Esophagus squamous epithelium (tissue), 4 donors: ENCODE results near the gene CEP350.

Experiments used
- POLR2A ChIP-seq, 4 donors: fragments of 450-650 bp; IDR thresholded peaks; one replicate each; pipeline ENCODE4 v1.6.1; 2017; ENCODE audit warnings: antibody characterized with exemption in 4 of 4, mild to moderate bottlenecking in 4 of 4, moderate library complexity in 3 of 4
- TF ChIP-seq, protein P1 (sequence below), 6 experiments: fragments of 450-650 bp in 4 of 6; fragments of 200-600 bp in 2 of 6; sonication (generic) in 2 of 6; IDR thresholded peaks; one replicate each; pipeline ENCODE4 v1.5.1; 2016 to 2019; ENCODE audit warnings: antibody characterized with exemption in 6 of 6, mild to moderate bottlenecking in 4 of 6, moderate library complexity in 4 of 6

- TF ChIP-seq, protein P1, sequence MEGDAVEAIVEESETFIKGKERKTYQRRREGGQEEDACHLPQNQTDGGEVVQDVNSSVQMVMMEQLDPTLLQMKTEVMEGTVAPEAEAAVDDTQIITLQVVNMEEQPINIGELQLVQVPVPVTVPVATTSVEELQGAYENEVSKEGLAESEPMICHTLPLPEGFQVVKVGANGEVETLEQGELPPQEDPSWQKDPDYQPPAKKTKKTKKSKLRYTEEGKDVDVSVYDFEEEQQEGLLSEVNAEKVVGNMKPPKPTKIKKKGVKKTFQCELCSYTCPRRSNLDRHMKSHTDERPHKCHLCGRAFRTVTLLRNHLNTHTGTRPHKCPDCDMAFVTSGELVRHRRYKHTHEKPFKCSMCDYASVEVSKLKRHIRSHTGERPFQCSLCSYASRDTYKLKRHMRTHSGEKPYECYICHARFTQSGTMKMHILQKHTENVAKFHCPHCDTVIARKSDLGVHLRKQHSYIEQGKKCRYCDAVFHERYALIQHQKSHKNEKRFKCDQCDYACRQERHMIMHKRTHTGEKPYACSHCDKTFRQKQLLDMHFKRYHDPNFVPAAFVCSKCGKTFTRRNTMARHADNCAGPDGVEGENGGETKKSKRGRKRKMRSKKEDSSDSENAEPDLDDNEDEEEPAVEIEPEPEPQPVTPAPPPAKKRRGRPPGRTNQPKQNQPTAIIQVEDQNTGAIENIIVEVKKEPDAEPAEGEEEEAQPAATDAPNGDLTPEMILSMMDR (IDR thresholded peaks at IDR 0.05), result no peak
- no peak for TF ChIP-seq POLR2A (IDR thresholded peaks at IDR 0.05)
These were observed 92.1 kb downstream of the CEP350 start for GRCh38 chr1:180046674-180047073.
